Right lobe of liver (tissue), 4 donors: Measurements from ENCODE around the gene USP6NL.

Source experiments
- CTCF ChIP-seq, 4 donors: fragments of 200-600 bp in 3 of 4; fragments of 450-650 bp in 1 of 4; IDR thresholded peaks; one replicate each; pipeline versions ENCODE4 v1.5.1 to v1.8.0; 2016 to 2022; ENCODE audit warnings: antibody characterized with exemption in 4 of 4, mild to moderate bottlenecking in 2 of 4
- POLR2A ChIP-seq: fragments of 450-650 bp; IDR thresholded peaks from one replicate; pipeline ENCODE4 v1.6.1; 2017; ENCODE audit warnings: antibody characterized with exemption, mild to moderate bottlenecking
- donor health status: DM: no; HTN: no; CAD: no.
- donor health status: DM: no; HTN: no; CAD: no.
- donor health status: DM: no; HTN: yes; CAD: no.

- TF ChIP-seq POLR2A (no peak), CTCF (IDR thresholded peaks at IDR 0.05) (no peak)
These were observed 171.9 kb downstream of the USP6NL start for GRCh38 chr10:11439523-11440053.
